GM18517 (cell line): ENCODE results near the gene ACTL9.

Experiments
- ATAC-seq: cut with Tn5 transposase; IDR thresholded peaks from one replicate; pipeline ENCODE4 v1.9.1; 2021; ENCODE audit warnings: mild to moderate bottlenecking, moderate library complexity; ENCODE audit not compliant: unreplicated experiment

ACTL9 gene

DNA sequence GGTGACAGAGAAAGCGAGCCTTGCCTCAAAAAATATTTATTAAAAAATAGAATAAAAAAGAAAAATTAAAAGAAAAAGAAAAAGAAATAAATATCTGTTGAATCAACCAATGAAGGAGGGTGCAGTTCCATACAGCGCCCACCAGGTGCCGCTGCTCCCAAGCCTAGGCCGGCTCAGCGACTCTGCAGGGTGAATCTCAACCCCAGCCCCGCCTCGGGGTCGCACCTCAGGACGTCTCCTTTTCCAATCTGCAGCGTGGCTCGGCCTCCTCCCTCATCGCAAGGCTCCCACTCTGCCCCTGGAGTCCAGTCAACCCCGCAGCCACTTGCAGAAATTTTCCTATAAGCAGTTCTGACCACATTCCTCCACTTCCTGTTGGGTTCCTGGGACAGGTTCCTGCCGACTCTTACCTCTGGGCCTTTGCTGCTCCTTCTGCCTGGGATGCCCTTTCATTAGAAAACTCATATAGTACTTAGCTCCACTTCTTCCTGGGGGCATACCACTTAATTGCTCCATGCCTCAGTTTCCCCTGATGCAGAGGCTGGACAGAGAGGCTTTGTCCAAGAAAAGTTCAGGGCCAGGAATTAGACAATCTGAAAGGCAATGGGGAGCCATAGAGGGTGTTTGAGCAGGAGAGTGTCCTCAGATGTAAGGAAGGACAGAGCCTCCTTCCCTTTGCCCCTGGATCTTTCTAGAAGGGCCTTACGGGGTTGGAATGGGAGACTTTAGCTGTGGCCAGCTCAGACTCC is 43.8 kb downstream of the ACTL9 start:
- ATAC-seq, result no peak

- ATAC-seq, result no peak
These were observed 50.4 kb downstream of the ACTL9 start for GRCh38 chr19:8648240-8648639.
